ENCODE results near the gene LHX1. TPM values are rescaled to one million over a fixed set of nuclear protein-coding genes. Genes with fewer than 3 reads are reported as not detected.

LHX1 gene
- polyA plus RNA-seq, 1 of the 3 experiments (the other 2 are of a cell fraction): not detected

- no peak overlapping the region for H3K4me3 ChIP-seq (ENCODE audit: low read depth in 2 of 2, low read length in 1 of 2)
- no peak overlapping the region for H3K4me2 ChIP-seq
- no peak for DNase-seq
- WGBS (ENCODE audit: low lambda C conversion rate): 0% methylated on average over 1 of the region's 1 CpG
- ChIA-PET CTCF (interaction anchor here (1.0 to 1.9 kb wide), 8 partner anchors 13 to 342 kb away, joined by 3 to 7 read pairs (median 4); no protein-coding TSS in a partner anchor), POLR2A (no interaction called here)
- H3K9me2 ChIP-seq: no peaks in the 10 kb centered on the region
- peaks cover 85% of the 10 kb centered on the region for H3K27me3 ChIP-seq (ENCODE audit: insufficient read depth)
- no peak overlapping the region for H3K9ac ChIP-seq
- H3K36me3 ChIP-seq (replicated peaks in 1 of 2; ENCODE audit: control insufficient read depth in 1 of 2, insufficient read depth in 2 of 2, low read length in 1 of 2): no peaks in the 10 kb centered on the region
- H3K9me3 ChIP-seq: no peaks in the 10 kb centered on the region
- peaks cover 0 to 17% of the 10 kb centered on the region in 2 experiments; a peak in 2 of 4 replicates for H3K4me1 ChIP-seq (ENCODE audit: control insufficient read depth in 1 of 2, insufficient read depth in 2 of 2, low read depth in 1 of 2, low read length in 1 of 2)
- no peak overlapping the region for H3K27ac ChIP-seq (ENCODE audit: low read depth in 2 of 2, low read length in 1 of 2)
- peaks cover 5% of the 10 kb centered on the region; the same call in 1 of the 2 replicates for H4K20me1 ChIP-seq (ENCODE audit: insufficient read depth)
- H3K79me2 ChIP-seq (ENCODE audit: insufficient read depth): peaks cover 2% of the 10 kb centered on the region; the same call in 1 of the 2 replicates
- TF ChIP-seq MXI1 (IDR thresholded peaks at IDR 0.05; ENCODE audit: low read depth, low read length) (no peak), EZH2phosphoT487 (IDR thresholded peaks at IDR 0.05; ENCODE audit: borderline replicate concordance, low read depth) (peak; percentile 24; the same call in 1 of the 2 replicates)
- peaks cover 8% of the 10 kb centered on the region for H3F3A ChIP-seq (replicated peaks; ENCODE audit: insufficient read depth)
- no peak overlapping the region for H2AFZ ChIP-seq (ENCODE audit: low read depth)
These were observed 7.3 kb downstream of the LHX1 start for GRCh38 chr17:36944553-36944952.

DNA sequence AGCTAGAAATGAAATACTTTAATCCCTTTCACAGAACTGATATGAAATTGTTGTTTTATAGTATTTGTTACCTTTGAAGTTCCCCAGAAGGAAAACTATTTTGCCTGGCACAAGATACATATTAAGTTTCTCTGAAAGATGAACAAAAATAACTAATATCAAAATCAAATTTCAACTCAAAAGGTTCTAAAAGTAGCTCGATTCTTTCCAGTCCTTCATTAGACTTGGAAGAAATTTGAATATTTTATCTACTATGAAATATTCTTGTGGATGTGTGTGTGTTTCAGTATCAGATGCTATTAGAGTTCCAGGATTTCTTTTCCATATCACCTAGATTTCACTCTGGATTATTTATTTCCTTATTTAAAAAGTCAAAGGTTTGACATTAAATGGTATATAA lies 7.9 kb downstream of the LHX1 start:
- Histone ChIP-seq H3K9me3 (no peaks in the 10 kb centered on the region), H3F3A (replicated peaks; ENCODE audit: insufficient read depth) (peaks cover 8% of the 10 kb centered on the region), H3K4me3 (ENCODE audit: low read depth in 2 of 2, low read length in 1 of 2) (no peak overlapping the region), H3K9me2 (no peaks in the 10 kb centered on the region), H3K36me3 (replicated peaks in 1 of 2; ENCODE audit: control insufficient read depth in 1 of 2, insufficient read depth in 2 of 2, low read length in 1 of 2) (no peaks in the 10 kb centered on the region), H3K9ac (no peak overlapping the region), H4K20me1 (ENCODE audit: insufficient read depth) (peaks cover 5% of the 10 kb centered on the region; the same call in 1 of the 2 replicates), H3K27ac (ENCODE audit: low read depth in 2 of 2, low read length in 1 of 2) (no peak overlapping the region), H3K4me1 (ENCODE audit: control insufficient read depth in 1 of 2, insufficient read depth in 2 of 2, low read depth in 1 of 2, low read length in 1 of 2) (peaks cover 0 to 23% of the 10 kb centered on the region in 2 experiments; a peak in 2 of 4 replicates), H2AFZ (ENCODE audit: low read depth) (no peak overlapping the region), H3K27me3 (ENCODE audit: insufficient read depth) (peaks cover 81% of the 10 kb centered on the region), H3K79me2 (ENCODE audit: insufficient read depth) (peaks cover 8% of the 10 kb centered on the region), H3K4me2 (no peak overlapping the region)
- WGBS (ENCODE audit: low lambda C conversion rate): 8% methylated on average over 1 of the region's 1 CpG
- DNase-seq: no peak
- ChIA-PET CTCF (interaction anchor here (1.1 to 1.9 kb wide), 7 partner anchors 22 to 342 kb away, joined by 3 to 7 read pairs (median 4); no protein-coding TSS in a partner anchor), POLR2A (no interaction called here)
- TF ChIP-seq POLR2AphosphoS5 (IDR thresholded peaks at IDR 0.05; ENCODE audit: low read depth, low read length) (no peak), EZH2phosphoT487 (IDR thresholded peaks at IDR 0.05; ENCODE audit: borderline replicate concordance, low read depth) (no peak), MEF2A (IDR thresholded peaks at IDR 0.05; ENCODE audit: borderline replicate concordance, low read depth) (no peak), EP300 (IDR thresholded peaks at IDR 0.05; ENCODE audit: borderline replicate concordance in 1 of 2, low read depth in 1 of 2, low read length in 1 of 2) (no peak)

DNA sequence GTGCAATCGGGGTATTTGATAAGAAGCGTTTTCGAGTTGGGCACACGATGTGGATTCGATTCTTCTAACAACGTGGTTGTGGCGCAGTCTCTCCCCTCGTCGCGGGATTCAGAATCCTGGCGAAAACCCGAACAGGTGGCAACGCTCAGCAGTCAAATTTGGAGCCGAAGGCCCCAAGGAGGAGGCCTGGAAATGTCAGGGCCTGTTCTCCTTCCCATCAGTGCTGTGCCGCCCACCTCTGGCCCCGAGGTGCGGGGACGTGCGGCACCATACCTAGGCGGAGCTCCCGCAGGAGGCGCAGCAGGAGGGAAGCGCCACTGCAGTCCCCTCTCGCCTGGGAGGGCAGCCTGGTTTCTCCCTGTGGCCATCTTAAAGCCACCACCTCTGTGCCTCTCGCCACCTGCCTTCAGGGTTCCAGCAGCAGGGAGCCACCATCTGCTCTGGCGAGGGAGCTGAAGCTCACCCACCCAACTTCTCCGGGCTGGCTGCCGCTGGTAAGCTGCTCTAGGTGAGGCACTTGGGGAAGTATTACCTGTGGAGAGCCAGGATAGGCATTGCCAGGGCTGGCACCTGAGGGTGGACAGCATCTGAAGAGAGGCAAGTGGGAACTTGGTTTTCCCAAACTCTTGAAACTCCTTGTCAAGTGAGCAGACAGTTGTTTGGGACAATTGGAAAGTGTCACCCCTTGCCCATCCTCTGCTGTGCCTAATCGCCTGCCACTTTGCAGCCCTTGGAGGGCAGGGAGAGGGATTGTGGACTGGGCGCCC lies 8.9 kb downstream of the LHX1 start:
- H3K4me1 ChIP-seq (ENCODE audit: control insufficient read depth in 1 of 2, insufficient read depth in 2 of 2, low read depth in 1 of 2, low read length in 1 of 2): peaks cover 0 to 23% of the 10 kb centered on the region in 2 experiments; a peak in 2 of 4 replicates
- POLR2A ChIA-PET: no interaction called here
- H3F3A ChIP-seq (replicated peaks; ENCODE audit: insufficient read depth): peaks cover 8% of the 10 kb centered on the region
- H3K4me3 ChIP-seq (ENCODE audit: low read depth in 2 of 2, low read length in 1 of 2): no peak overlapping the region
- H4K20me1 ChIP-seq (ENCODE audit: insufficient read depth): peaks cover 5% of the 10 kb centered on the region; the same call in 1 of the 2 replicates
- no peak for DNase-seq
- no peaks in the 10 kb centered on the region for H3K9me2 ChIP-seq
- peaks cover 71% of the 10 kb centered on the region for H3K27me3 ChIP-seq (ENCODE audit: insufficient read depth)
- no peaks in the 10 kb centered on the region for H3K9me3 ChIP-seq
- no peak overlapping the region for H3K27ac ChIP-seq (ENCODE audit: low read depth in 2 of 2, low read length in 1 of 2)
- CTCF ChIA-PET: interaction anchor here (1.1 to 1.9 kb wide), 5 partner anchors 23 to 317 kb away, joined by 3 to 7 read pairs (median 4); no protein-coding TSS in a partner anchor
- TF ChIP-seq MEF2A (IDR thresholded peaks at IDR 0.05; ENCODE audit: borderline replicate concordance, low read depth): no peak
- no peak for TF ChIP-seq RCOR1 (IDR thresholded peaks at IDR 0.05; ENCODE audit: low read length)
- TF ChIP-seq, protein P1, sequence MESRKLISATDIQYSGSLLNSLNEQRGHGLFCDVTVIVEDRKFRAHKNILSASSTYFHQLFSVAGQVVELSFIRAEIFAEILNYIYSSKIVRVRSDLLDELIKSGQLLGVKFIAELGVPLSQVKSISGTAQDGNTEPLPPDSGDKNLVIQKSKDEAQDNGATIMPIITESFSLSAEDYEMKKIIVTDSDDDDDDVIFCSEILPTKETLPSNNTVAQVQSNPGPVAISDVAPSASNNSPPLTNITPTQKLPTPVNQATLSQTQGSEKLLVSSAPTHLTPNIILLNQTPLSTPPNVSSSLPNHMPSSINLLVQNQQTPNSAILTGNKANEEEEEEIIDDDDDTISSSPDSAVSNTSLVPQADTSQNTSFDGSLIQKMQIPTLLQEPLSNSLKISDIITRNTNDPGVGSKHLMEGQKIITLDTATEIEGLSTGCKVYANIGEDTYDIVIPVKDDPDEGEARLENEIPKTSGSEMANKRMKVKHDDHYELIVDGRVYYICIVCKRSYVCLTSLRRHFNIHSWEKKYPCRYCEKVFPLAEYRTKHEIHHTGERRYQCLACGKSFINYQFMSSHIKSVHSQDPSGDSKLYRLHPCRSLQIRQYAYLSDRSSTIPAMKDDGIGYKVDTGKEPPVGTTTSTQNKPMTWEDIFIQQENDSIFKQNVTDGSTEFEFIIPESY (IDR thresholded peaks at IDR 0.05; ENCODE audit: borderline replicate concordance, low read depth): no peak
- TF ChIP-seq SIN3A (IDR thresholded peaks at IDR 0.05; ENCODE audit: borderline replicate concordance, low read depth, low read length): no peak
- TF ChIP-seq, protein P2, sequence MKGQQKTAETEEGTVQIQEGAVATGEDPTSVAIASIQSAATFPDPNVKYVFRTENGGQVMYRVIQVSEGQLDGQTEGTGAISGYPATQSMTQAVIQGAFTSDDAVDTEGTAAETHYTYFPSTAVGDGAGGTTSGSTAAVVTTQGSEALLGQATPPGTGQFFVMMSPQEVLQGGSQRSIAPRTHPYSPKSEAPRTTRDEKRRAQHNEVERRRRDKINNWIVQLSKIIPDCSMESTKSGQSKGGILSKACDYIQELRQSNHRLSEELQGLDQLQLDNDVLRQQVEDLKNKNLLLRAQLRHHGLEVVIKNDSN (IDR thresholded peaks at IDR 0.05; ENCODE audit: borderline replicate concordance, low read depth): no peak
- no peak for TF ChIP-seq RXRA (IDR thresholded peaks at IDR 0.05; ENCODE audit: borderline replicate concordance, low read depth)
- no peak for TF ChIP-seq NRF1 (IDR thresholded peaks at IDR 0.05; ENCODE audit: low read depth, low read length)
- no peak for TF ChIP-seq ELF1 (IDR thresholded peaks at IDR 0.05)
- TF ChIP-seq MXI1 (IDR thresholded peaks at IDR 0.05; ENCODE audit: low read depth, low read length): no peak
- no peak overlapping the region for H2AFZ ChIP-seq (ENCODE audit: low read depth)
- WGBS (ENCODE audit: low lambda C conversion rate): 40% methylated on average over 16 of the region's 30 CpGs
- no peak overlapping the region for H3K4me2 ChIP-seq
- H3K36me3 ChIP-seq (replicated peaks in 1 of 2; ENCODE audit: control insufficient read depth in 1 of 2, insufficient read depth in 2 of 2, low read length in 1 of 2): peaks cover 6 to 8% of the 10 kb centered on the region in 2 experiments
- peaks cover 18% of the 10 kb centered on the region for H3K79me2 ChIP-seq (ENCODE audit: insufficient read depth)
- no peak overlapping the region for H3K9ac ChIP-seq
